SK-N-SH treated with all-trans-retinoic acid at 6 μM for 48 hours (cell line): ENCODE measurements around the gene TSPAN14.

Source experiments
- ATAC-seq: fragments of 200-7000 bp; cut with Tn5 transposase; 3 replicates; pipeline ENCODE4 v1.9.1; 2020; ENCODE audit warnings: mild to moderate bottlenecking, moderate library complexity
- ARNTL ChIP-seq: fragments of 450-650 bp; formaldehyde crosslinking; IDR thresholded peaks from 2 replicates; pipeline ENCODE4 v1.5.0; 2020; ENCODE audit warnings: low read depth, mild to moderate bottlenecking, moderate library complexity, borderline replicate concordance
- BACH2 ChIP-seq: fragments of 250-450 bp; sonication (Bioruptor Pico); IDR thresholded peaks from 2 replicates; pipeline ENCODE4 v1.9.0; 2021; ENCODE audit warnings: mild to moderate bottlenecking, borderline replicate concordance
- CSDC2 ChIP-seq: fragments of 250-450 bp; sonication (Bioruptor Pico); IDR thresholded peaks from 2 replicates; pipeline ENCODE4 v1.5.0; 2020; ENCODE audit warnings: mild to moderate bottlenecking, moderate library complexity
- ESRRG ChIP-seq: fragments of 250-450 bp; sonication (Bioruptor Pico); IDR thresholded peaks from 2 replicates; pipeline ENCODE4 v1.6.1; 2021; ENCODE audit warnings: mild to moderate bottlenecking
- GLIS3 ChIP-seq: fragments of 250-450 bp; sonication (Bioruptor Pico); IDR thresholded peaks from 2 replicates; pipeline ENCODE4 v1.5.0; 2020; ENCODE audit warnings: mild to moderate bottlenecking, moderate library complexity
- ISL1 ChIP-seq: fragments of 250-450 bp; sonication (Bioruptor Pico); IDR thresholded peaks from 2 replicates; pipeline ENCODE4 v2.1.2; 2022; ENCODE audit warnings: mild to moderate bottlenecking, moderate library complexity
- OSR1 ChIP-seq: fragments of 250-450 bp; sonication (Bioruptor Pico); IDR thresholded peaks from 2 replicates; pipeline ENCODE4 v1.8.0; 2022; ENCODE audit warnings: moderate library complexity, mild to moderate bottlenecking, inconsistent platforms
- PATZ1 ChIP-seq: fragments of 250-450 bp; sonication (Bioruptor Pico); IDR thresholded peaks from 2 replicates; pipeline ENCODE4 v1.8.0; 2020; ENCODE audit warnings: mild to moderate bottlenecking, moderate library complexity, borderline replicate concordance
- PPARA ChIP-seq: fragments of 250-450 bp; sonication (Bioruptor Pico); IDR thresholded peaks from 2 replicates; pipeline ENCODE4 v1.5.0; 2020; ENCODE audit warnings: mild to moderate bottlenecking, borderline replicate concordance
- SNAI2 ChIP-seq: fragments of 250-450 bp; sonication (Bioruptor Pico); IDR thresholded peaks from 2 replicates; pipeline ENCODE4 v1.5.0; 2020; ENCODE audit warnings: mild to moderate bottlenecking, moderate library complexity
- TCF4 ChIP-seq: fragments of 250-450 bp; sonication (Bioruptor Pico); IDR thresholded peaks from 2 replicates; pipeline ENCODE4 v1.8.0; 2021; ENCODE audit warnings: mild to moderate bottlenecking, moderate library complexity, borderline replicate concordance
- TOX ChIP-seq: fragments of 250-450 bp; sonication (Bioruptor Pico); IDR thresholded peaks from 2 replicates; pipeline ENCODE4 v1.8.0; 2021; ENCODE audit warnings: mild to moderate bottlenecking, moderate library complexity, borderline replicate concordance
- TSHZ2 ChIP-seq: fragments of 250-450 bp; sonication (Bioruptor Pico); IDR thresholded peaks from 2 replicates; pipeline ENCODE4 v1.5.0; 2020; ENCODE audit warnings: mild to moderate bottlenecking, moderate library complexity
- ZC3H10 ChIP-seq: fragments of 250-450 bp; sonication (Bioruptor Pico); IDR thresholded peaks from 2 replicates; pipeline ENCODE4 v1.5.1; 2021; ENCODE audit warnings: mild to moderate bottlenecking, moderate library complexity
- ZFP3 ChIP-seq: fragments of 250-450 bp; sonication (Bioruptor Pico); IDR thresholded peaks from 2 replicates; pipeline ENCODE4 v1.5.0; 2020; ENCODE audit warnings: mild to moderate bottlenecking, moderate library complexity
- ZFP30 ChIP-seq: fragments of 450-650 bp; formaldehyde crosslinking; IDR thresholded peaks from 2 replicates; pipeline ENCODE4 v1.5.0; 2022; ENCODE audit warnings: mild to moderate bottlenecking, moderate library complexity
- ZNF565 ChIP-seq: fragments of 450-650 bp; formaldehyde crosslinking; conservative IDR thresholded peaks from 2 replicates; pipeline ENCODE4 v1.5.0; 2020; ENCODE audit warnings: low read depth, mild to moderate bottlenecking, moderate library complexity
- ZNF70 ChIP-seq: fragments of 450-650 bp; formaldehyde crosslinking; IDR thresholded peaks from 2 replicates; pipeline ENCODE4 v1.5.0; 2020; ENCODE audit warnings: mild to moderate bottlenecking, moderate library complexity
- ZNF8 ChIP-seq: fragments of 450-650 bp; formaldehyde crosslinking; IDR thresholded peaks from 2 replicates; pipeline ENCODE4 v1.5.0; 2020; ENCODE audit warnings: mild to moderate bottlenecking, moderate library complexity
- TF ChIP-seq, protein P1 (sequence below): fragments of 250-450 bp; sonication (Bioruptor Pico); IDR thresholded peaks from 2 replicates; pipeline ENCODE4 v1.5.1; 2020; ENCODE audit warnings: low read depth, mild to moderate bottlenecking, moderate library complexity
- TF ChIP-seq, protein P2 (sequence below): fragments of 250-450 bp; sonication (Bioruptor Pico); IDR thresholded peaks from 2 replicates; pipeline ENCODE4 v1.8.0; 2021; ENCODE audit warnings: low read depth, mild to moderate bottlenecking, moderate library complexity, borderline replicate concordance

TSPAN14 gene

DNA sequence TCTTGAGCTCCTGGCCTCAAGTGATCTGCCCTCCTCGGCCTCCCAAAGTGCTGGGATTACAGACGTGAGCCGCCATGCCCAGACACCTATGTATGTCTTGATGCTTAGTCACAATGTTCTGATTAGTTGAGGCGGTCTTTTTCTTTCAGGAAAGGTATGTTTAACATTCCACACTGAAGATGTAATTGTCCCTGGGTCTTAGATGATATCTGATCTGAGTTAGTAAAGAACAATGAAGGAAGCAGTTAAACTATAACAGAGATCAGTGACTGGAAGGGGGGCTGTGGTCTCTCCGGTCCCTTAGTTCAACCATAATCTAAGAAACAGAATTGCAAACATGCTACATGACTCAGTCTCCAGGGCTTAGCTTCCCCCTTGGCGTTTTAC, 52.1 kb downstream of the TSPAN14 start:
- TF ChIP-seq CSDC2 (CRISPR knock-in tag), result no peak
- TF ChIP-seq ISL1 (CRISPR knock-in tag), result 0 out of 2 replicates have a peak, but pooled peaks have one; percentile 14
- TF ChIP-seq, protein P1, sequence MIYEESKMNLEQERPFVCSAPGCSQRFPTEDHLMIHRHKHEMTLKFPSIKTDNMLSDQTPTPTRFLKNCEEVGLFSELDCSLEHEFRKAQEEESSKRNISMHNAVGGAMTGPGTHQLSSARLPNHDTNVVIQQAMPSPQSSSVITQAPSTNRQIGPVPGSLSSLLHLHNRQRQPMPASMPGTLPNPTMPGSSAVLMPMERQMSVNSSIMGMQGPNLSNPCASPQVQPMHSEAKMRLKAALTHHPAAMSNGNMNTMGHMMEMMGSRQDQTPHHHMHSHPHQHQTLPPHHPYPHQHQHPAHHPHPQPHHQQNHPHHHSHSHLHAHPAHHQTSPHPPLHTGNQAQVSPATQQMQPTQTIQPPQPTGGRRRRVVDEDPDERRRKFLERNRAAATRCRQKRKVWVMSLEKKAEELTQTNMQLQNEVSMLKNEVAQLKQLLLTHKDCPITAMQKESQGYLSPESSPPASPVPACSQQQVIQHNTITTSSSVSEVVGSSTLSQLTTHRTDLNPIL, result peak; percentile 40; the same call in 1 of the 2 replicates
- peak; percentile 49 for ATAC-seq

DNA sequence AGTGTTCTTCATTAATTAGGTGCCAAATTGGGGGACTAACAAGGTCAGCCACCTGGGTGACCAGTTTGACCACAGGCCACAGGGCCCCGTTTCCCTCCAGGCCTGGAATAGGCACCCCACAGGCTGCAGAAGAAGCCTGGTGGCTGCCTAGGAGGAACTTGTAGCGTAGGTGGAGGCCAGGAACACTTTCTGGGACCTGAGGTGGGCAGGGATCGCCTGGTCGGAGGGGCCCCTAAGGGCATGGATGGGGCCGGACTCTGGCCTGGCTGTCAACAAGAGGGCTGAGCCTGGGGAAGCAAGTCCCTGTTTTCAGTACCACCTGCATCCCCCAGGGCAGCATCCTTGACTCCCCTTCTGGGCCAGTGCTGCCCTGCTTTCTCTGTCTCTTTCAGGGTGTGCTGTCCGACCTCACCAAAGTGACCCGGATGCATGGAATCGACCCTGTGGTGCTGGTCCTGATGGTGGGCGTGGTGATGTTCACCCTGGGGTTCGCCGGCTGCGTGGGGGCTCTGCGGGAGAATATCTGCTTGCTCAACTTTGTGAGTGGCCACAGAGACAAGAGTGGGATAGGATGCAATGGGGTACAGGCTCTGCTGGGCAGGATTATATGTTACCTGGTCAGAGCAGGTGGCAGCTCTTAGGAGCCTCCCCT, 52.9 kb downstream of the TSPAN14 start:
- ATAC-seq, result no peak
- TF ChIP-seq OSR1 (CRISPR knock-in tag), result no peak
- no peak for TF ChIP-seq SNAI2 (CRISPR knock-in tag)
- no peak for TF ChIP-seq ESRRG (CRISPR knock-in tag)
- TF ChIP-seq GLIS3, result no peak
- no peak for TF ChIP-seq PATZ1 (CRISPR knock-in tag)
- no peak for TF ChIP-seq ZC3H10 (CRISPR knock-in tag)
- no peak for TF ChIP-seq ISL1 (CRISPR knock-in tag)
- no peak for TF ChIP-seq CSDC2 (CRISPR knock-in tag)
- no peak for TF ChIP-seq TSHZ2
- no peak for TF ChIP-seq ZNF565 (CRISPR knock-in tag)
- TF ChIP-seq, protein P2, sequence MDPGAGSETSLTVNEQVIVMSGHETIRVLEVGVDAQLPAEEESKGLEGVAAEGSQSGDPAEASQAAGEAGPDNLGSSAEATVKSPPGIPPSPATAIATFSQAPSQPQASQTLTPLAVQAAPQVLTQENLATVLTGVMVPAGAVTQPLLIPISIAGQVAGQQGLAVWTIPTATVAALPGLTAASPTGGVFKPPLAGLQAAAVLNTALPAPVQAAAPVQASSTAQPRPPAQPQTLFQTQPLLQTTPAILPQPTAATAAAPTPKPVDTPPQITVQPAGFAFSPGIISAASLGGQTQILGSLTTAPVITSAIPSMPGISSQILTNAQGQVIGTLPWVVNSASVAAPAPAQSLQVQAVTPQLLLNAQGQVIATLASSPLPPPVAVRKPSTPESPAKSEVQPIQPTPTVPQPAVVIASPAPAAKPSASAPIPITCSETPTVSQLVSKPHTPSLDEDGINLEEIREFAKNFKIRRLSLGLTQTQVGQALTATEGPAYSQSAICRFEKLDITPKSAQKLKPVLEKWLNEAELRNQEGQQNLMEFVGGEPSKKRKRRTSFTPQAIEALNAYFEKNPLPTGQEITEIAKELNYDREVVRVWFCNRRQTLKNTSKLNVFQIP (CRISPR knock-in tag), result no peak
- TF ChIP-seq PPARA (CRISPR knock-in tag), result no peak
- no peak for TF ChIP-seq TOX (CRISPR knock-in tag)
- no peak for TF ChIP-seq ZFP30
- no peak for TF ChIP-seq ARNTL (CRISPR knock-in tag)
- TF ChIP-seq, protein P1, result no peak

- no peak for ATAC-seq
- TF ChIP-seq ZNF565 (CRISPR knock-in tag) (no peak), ARNTL (CRISPR knock-in tag) (no peak), GLIS3 (no peak), TCF4 (CRISPR knock-in tag) (no peak), OSR1 (CRISPR knock-in tag) (no peak)
Measured at GRCh38 chr10:80509108-80509402, 54.9 kb downstream of the TSPAN14 start.

DNA sequence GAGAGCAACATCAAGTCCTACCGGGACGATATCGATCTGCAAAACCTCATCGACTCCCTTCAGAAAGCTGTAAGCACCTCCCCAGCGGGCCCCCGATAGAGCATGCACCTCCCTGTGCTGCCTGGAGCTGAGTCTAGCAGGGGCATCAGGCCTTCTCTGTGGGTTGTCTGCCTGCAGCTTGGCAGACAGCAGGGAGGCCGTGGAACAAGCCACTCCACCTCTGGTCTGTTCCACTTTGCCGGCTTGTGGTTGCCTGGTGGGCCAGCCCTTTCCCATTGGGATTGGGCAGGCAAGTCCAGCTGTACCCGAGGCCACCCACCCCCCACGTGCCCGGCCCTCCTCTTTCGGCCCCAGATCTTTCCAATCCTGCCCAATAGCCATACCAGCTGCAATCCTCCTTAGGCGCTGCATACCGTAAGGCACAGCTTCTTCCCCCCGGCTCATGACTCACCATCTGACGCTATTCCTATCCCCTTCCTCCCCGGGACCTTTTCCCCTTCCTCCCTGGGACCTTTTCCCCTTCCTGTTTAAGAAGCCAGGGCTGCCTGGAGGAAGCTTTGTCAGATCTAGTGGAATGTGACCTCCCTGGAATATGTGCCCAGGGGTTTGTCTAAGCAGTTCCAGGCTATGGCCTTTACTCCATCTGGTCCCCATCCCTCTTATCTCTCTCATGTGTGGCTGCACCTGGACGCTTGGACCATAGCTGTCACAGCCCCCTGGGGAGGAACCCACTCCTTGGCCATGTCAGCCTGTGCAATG, 55.5 kb downstream of the TSPAN14 start:
- TF ChIP-seq, protein P2 (CRISPR knock-in tag), result no peak
- TF ChIP-seq ZNF70 (CRISPR knock-in tag), result no peak
- no peak for TF ChIP-seq BACH2 (CRISPR knock-in tag)
- TF ChIP-seq ZFP30, result no peak
- no peak for TF ChIP-seq ARNTL (CRISPR knock-in tag)
- 0 out of 2 replicates have a peak, but pooled peaks have one; percentile 28 for TF ChIP-seq CSDC2 (CRISPR knock-in tag)
- peak; percentile 61; the same call in 1 of the 2 replicates for TF ChIP-seq ZFP3
- TF ChIP-seq GLIS3, result no peak
- no peak for TF ChIP-seq ZNF8 (CRISPR knock-in tag)
- ATAC-seq, result peak; percentile 78
